ENCODE results near the gene USP34. TPM values are rescaled to one million over a fixed set of nuclear protein-coding genes. Genes with fewer than 3 reads are reported as not detected.

Gene USP34
- total RNA-seq, 4 donors from 2014 or later: 120 to 210 (median 157) TPM

GRCh38 chr2:61434314-61434713 lies 36.6 kb downstream of the USP34 start:
- Histone ChIP-seq H3K27me3 (no peaks in the 10 kb centered on the region), H3K4me3 (no peak overlapping the region), H3K36me3 (no peaks in the 10 kb centered on the region), H3K4me1 (peaks cover 0 to 27% (median 18%) of the 10 kb centered on the region in 3 donors), H3K9me3 (peaks cover 0 to 10% (median 0%) of the 10 kb centered on the region in 3 donors), H3K27ac (no peak overlapping the region)
- ATAC-seq: peak; percentile 19
- TF ChIP-seq POLR2A (IDR thresholded peaks at IDR 0.05) (no peak), POLR2AphosphoS5 (IDR thresholded peaks at IDR 0.05) (no peak), EP300 (IDR thresholded peaks at IDR 0.05) (no peak)
- TF ChIP-seq, protein P1, sequence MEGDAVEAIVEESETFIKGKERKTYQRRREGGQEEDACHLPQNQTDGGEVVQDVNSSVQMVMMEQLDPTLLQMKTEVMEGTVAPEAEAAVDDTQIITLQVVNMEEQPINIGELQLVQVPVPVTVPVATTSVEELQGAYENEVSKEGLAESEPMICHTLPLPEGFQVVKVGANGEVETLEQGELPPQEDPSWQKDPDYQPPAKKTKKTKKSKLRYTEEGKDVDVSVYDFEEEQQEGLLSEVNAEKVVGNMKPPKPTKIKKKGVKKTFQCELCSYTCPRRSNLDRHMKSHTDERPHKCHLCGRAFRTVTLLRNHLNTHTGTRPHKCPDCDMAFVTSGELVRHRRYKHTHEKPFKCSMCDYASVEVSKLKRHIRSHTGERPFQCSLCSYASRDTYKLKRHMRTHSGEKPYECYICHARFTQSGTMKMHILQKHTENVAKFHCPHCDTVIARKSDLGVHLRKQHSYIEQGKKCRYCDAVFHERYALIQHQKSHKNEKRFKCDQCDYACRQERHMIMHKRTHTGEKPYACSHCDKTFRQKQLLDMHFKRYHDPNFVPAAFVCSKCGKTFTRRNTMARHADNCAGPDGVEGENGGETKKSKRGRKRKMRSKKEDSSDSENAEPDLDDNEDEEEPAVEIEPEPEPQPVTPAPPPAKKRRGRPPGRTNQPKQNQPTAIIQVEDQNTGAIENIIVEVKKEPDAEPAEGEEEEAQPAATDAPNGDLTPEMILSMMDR (IDR thresholded peaks at IDR 0.05): no peak

- H3K4me3 ChIP-seq: no peak overlapping the region
- H3K27me3 ChIP-seq: no peaks in the 10 kb centered on the region
- WGBS, 2 donors (ENCODE audit: low coverage in 1 of 2): no CpG with 5 or more reads among the region's 1 CpG
- ATAC-seq: no peak
- peaks cover 0 to 20% (median 16%) of the 10 kb centered on the region in 3 donors for H3K4me1 ChIP-seq
- H3K27ac ChIP-seq: no peak overlapping the region
- H3K9me3 ChIP-seq: peaks cover 0 to 10% (median 0%) of the 10 kb centered on the region in 3 donors
- H3K36me3 ChIP-seq: no peaks in the 10 kb centered on the region
- no peak for TF ChIP-seq EP300 (IDR thresholded peaks at IDR 0.05)
- TF ChIP-seq, protein P1 (IDR thresholded peaks at IDR 0.05): no peak
- no peak for TF ChIP-seq POLR2AphosphoS5 (IDR thresholded peaks at IDR 0.05)
- TF ChIP-seq POLR2A (IDR thresholded peaks at IDR 0.05): no peak
Measured at GRCh38 chr2:61433606-61434005, 37.3 kb downstream of the USP34 start.

DNA sequence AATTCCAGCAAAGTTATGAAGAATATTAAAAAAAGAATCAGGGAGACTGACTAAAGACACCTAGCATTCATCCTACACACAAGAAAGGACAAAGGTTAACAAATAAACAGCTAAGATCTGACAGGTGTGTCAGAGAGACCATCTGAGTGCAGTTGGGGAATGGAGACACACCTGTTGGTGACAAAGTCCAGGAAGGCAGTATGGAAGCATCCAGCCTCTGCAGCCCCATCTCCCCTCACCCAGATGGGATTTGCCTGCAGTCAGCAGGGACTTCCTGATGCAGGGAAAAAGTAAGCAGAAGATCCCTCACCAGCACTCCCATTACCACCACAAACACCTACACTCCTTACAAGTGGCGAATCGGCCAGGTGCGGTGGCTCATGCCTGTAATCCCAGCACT lies 37.9 kb downstream of the USP34 start:
- H3K4me3 ChIP-seq: no peak overlapping the region
- WGBS, 2 donors (ENCODE audit: low coverage in 1 of 2): 80% methylated on average over 2 of the region's 3 CpGs; no CpG with 5 or more reads in 1 of the 2 donors
- no peak overlapping the region for H3K27ac ChIP-seq
- TF ChIP-seq POLR2AphosphoS5 (IDR thresholded peaks at IDR 0.05): no peak
- TF ChIP-seq, protein P1 (IDR thresholded peaks at IDR 0.05): no peak
- TF ChIP-seq EP300 (IDR thresholded peaks at IDR 0.05): no peak
- TF ChIP-seq POLR2A (IDR thresholded peaks at IDR 0.05): no peak
- H3K27me3 ChIP-seq: no peaks in the 10 kb centered on the region
- peaks cover 0 to 10% (median 0%) of the 10 kb centered on the region in 3 donors for H3K9me3 ChIP-seq
- H3K4me1 ChIP-seq: peaks cover 0 to 16% (median 16%) of the 10 kb centered on the region in 3 donors
- H3K36me3 ChIP-seq: no peaks in the 10 kb centered on the region
- ATAC-seq: no peak

- Histone ChIP-seq H3K27ac (no peak overlapping the region), H3K4me1 (peaks cover 0 to 21% (median 16%) of the 10 kb centered on the region in 3 donors), H3K9me3 (no peaks in the 10 kb centered on the region), H3K4me3 (no peak overlapping the region), H3K27me3 (no peaks in the 10 kb centered on the region), H3K36me3 (no peaks in the 10 kb centered on the region)
- no peak for ATAC-seq
- TF ChIP-seq, protein P1 (IDR thresholded peaks at IDR 0.05): no peak
- TF ChIP-seq POLR2AphosphoS5 (IDR thresholded peaks at IDR 0.05): no peak
- no peak for TF ChIP-seq POLR2A (IDR thresholded peaks at IDR 0.05)
- no peak for TF ChIP-seq EP300 (IDR thresholded peaks at IDR 0.05)
- WGBS, 2 donors (ENCODE audit: low coverage in 1 of 2): no CpG with 5 or more reads among the region's 5 CpGs
Measured at GRCh38 chr2:61431345-61431744, 39.5 kb downstream of the USP34 start.

DNA sequence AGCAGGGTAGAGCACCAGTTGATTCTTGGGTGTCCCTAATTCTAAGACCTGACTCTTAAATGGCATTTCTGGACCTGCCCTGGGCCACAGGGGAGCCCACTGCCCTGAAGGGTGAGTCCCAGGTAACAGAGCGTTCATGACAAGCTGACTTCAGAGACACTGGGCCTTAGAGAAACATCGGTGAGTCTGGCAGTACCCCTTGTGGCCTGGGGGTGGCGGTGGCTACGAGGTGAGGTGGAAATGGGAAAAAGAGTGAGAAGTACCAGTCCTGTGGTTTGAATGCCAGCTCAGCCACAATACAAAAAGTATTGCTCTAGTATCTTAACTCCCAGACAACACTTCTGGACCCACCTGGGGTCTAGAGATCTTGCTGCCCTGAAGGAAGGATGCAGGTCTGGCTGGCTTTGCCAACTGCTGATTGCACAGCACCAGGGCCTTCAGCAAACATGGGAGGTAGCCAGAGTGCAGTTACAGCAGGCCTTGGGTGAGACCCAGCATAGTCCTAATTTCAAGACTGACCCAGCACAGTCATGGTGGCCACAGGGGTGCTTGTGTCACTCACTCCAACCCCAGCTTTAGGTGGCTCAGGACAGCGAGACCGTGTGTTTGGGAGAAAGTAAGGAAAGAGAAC lies 44.5 kb downstream of the USP34 start:
- no peaks in the 10 kb centered on the region for H3K36me3 ChIP-seq
- H3K27me3 ChIP-seq: no peaks in the 10 kb centered on the region
- no peak for ATAC-seq
- H3K9me3 ChIP-seq: no peaks in the 10 kb centered on the region
- no peak overlapping the region for H3K4me3 ChIP-seq
- H3K4me1 ChIP-seq: peaks cover 0 to 40% (median 0%) of the 10 kb centered on the region in 3 donors
- WGBS, 2 donors (ENCODE audit: low coverage in 1 of 2): 43 to 100% methylated on average over 2 to 5 of the region's 6 CpGs
- TF ChIP-seq EP300 (IDR thresholded peaks at IDR 0.05) (no peak), POLR2A (IDR thresholded peaks at IDR 0.05) (no peak), POLR2AphosphoS5 (IDR thresholded peaks at IDR 0.05) (no peak)
- TF ChIP-seq, protein P1 (IDR thresholded peaks at IDR 0.05): peak in 3 of 4 experiments; percentile 19 to 38 (median 20)
- no peak overlapping the region for H3K27ac ChIP-seq

All from gastroesophageal sphincter (tissue), 4 donors.